ENCODE measurements around the gene GAREM1. TPM values are rescaled to one million over a fixed set of nuclear protein-coding genes. Genes with fewer than 3 reads are reported as not detected.

The GAREM1 gene
- total and polyA plus RNA-seq, 2 of the 8 experiments (the other 6 are each of a cell fraction or from before 2014, with no cell fraction given): 3.6 to 9.2 TPM

- TF ChIP-seq CTCF (IDR thresholded peaks at IDR 0.05; ENCODE audit: control extremely low read depth in 1 of 3, insufficient read depth in 1 of 3, low read depth in 1 of 3, low read length in 3 of 3) (no peak), TAF1 (IDR thresholded peaks at IDR 0.05; ENCODE audit: low read depth, low read length) (no peak)
Observed at GRCh38 chr18:32507093-32507492, 36.4 kb upstream of the GAREM1 start (continued).

All from H1 (cell line).